Type B pancreatic cell (in vitro differentiated cells): ENCODE measurements around the gene AGBL2. TPM values are rescaled to one million over a fixed set of nuclear protein-coding genes. Genes with fewer than 3 reads are reported as not detected.
A peak's percentile ranks its signal among the peaks of the same experiment; 100 is the strongest.
"Not testable (repeated sequence)": the region's sequence is repeated elsewhere in the genome, so short reads cannot be mapped to it uniquely, and the experiment has no call there.

Source experiments
- DNase-seq: peaks from one replicate; pipeline ENCODE4 v3.0.0; 2021; ENCODE audit warnings: mixed read lengths; ENCODE audit not compliant: unreplicated experiment; ENCODE audit errors: extremely low spot score
- H3K27ac Mint-ChIP-seq: 2 replicates; pipeline ENCODE4 v1.8.0; 2021; ENCODE audit warnings: mild to moderate bottlenecking, mixed read lengths
- H3K27me3 Mint-ChIP-seq: 2 replicates; pipeline ENCODE4 v1.8.0; 2021; ENCODE audit warnings: mixed read lengths
- H3K36me3 Mint-ChIP-seq: 2 replicates; pipeline ENCODE4 v1.8.0; 2021; ENCODE audit warnings: mixed read lengths
- H3K4me1 Mint-ChIP-seq: one replicate; pipeline ENCODE4 v1.8.0; 2021; ENCODE audit warnings: mixed read lengths; ENCODE audit not compliant: unreplicated experiment
- H3K4me3 Mint-ChIP-seq: 2 replicates; pipeline ENCODE4 v1.8.0; 2021; ENCODE audit warnings: mild to moderate bottlenecking, mixed read lengths
- H3K9me3 Mint-ChIP-seq: 2 replicates; pipeline ENCODE4 v1.8.0; 2021; ENCODE audit warnings: mixed read lengths
- long read RNA-seq: library from polyadenylated mRNA; unstranded; transcript quantifications from one replicate; pipeline ENCODE4 v2.0.0, GENCODE V29; 2020
- total RNA-seq: library from RNA; stranded (reverse); gene quantifications from 2 replicates; pipeline ENCODE4 v1.2.1, GENCODE V29; 2021; ENCODE audit warnings: low replicate concordance
- TF ChIP-seq, protein P1 (sequence below): fragments of 200-600 bp; sonication (generic); conservative IDR thresholded peaks from 2 replicates; pipeline ENCODE4 v1.5.0; 2021; ENCODE audit warnings: antibody characterized with exemption, mild to moderate bottlenecking

AGBL2 gene
- total RNA-seq: 5.8 and 5.9 TPM in 2 replicates
- long read RNA-seq, partial matches to known transcripts: 1 of 6 reads
- long read RNA-seq, other reads (novel, unspliced or antisense): 3 of 6 reads

DNA sequence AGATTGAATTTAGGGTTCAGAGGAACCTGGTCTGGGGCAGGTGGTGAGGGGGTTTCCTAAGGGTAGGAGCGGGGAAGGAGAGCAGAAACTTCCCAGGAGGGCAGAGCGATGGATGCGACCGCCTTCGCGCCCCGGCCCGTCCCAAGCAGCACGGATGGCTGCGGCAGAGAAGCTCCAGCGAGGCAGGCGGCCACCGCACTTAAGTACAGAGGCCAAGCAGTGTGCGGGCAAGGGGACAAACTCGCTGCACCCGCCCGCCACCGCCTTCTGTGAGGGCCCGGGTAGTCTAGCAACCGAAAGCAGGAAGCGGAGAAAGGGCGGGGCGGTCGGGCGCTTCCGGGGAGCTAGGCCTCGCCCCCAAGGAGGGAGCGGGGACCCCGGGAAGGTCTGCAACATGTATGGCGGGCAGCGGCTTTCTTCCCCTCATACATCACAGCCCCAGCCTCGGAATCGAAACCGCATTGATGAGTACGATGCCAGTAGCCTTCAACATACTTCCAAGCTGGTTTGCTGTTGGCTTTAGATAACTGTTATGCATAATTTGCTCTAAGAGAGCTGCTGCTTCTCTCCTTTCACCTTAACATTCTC is at the start of gene AGBL2:
Gene AGBL2, minus strand, starts transcription at position 288 of the 588 bp plus-strand sequence. CDS start 719 bp downstream, outside the sequence.
- Mint-ChIP-seq H3K4me1 (peaks cover 12% of the 10 kb centered on the region), H3K4me3 (peak within 1 kb of the TSS; percentile 97), H3K27ac (peak within 1 kb of the TSS; percentile 84)

DNA sequence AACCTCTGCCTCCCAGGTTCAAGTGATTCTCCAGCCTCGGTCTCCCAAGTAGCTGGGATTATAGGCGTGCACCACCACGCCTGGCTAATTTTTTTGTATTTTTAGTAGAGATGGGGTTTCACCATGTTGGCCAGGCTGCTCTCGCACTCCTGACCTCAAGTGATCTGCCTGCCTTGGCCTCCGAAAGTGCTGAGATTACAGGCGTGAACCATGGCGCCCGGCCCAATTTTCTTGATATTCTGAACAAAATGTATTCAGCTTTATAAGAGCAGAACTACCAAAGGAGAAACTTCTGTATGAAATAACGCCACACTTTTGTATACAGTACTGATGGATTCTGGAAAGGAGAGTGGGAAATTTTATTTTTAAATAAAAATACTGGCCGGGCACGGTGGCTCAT is 44.1 kb upstream of the AGBL2 start:
- H3K36me3 Mint-ChIP-seq: peaks cover 40% of the 10 kb centered on the region
- H3K27ac Mint-ChIP-seq, H3K9me3 Mint-ChIP-seq, DNase-seq, H3K4me1 Mint-ChIP-seq, H3K4me3 Mint-ChIP-seq, H3K27me3 Mint-ChIP-seq: not testable (repeated sequence)

More for the DNA sequence above, at the start of gene AGBL2:
- peaks cover 10% of the 10 kb centered on the region for H3K36me3 Mint-ChIP-seq
- H3K27me3 Mint-ChIP-seq: no peaks in the 10 kb centered on the region
- H3K9me3 Mint-ChIP-seq: no peaks in the 10 kb centered on the region
- DNase-seq: peak; percentile 74
- TF ChIP-seq, protein P1, sequence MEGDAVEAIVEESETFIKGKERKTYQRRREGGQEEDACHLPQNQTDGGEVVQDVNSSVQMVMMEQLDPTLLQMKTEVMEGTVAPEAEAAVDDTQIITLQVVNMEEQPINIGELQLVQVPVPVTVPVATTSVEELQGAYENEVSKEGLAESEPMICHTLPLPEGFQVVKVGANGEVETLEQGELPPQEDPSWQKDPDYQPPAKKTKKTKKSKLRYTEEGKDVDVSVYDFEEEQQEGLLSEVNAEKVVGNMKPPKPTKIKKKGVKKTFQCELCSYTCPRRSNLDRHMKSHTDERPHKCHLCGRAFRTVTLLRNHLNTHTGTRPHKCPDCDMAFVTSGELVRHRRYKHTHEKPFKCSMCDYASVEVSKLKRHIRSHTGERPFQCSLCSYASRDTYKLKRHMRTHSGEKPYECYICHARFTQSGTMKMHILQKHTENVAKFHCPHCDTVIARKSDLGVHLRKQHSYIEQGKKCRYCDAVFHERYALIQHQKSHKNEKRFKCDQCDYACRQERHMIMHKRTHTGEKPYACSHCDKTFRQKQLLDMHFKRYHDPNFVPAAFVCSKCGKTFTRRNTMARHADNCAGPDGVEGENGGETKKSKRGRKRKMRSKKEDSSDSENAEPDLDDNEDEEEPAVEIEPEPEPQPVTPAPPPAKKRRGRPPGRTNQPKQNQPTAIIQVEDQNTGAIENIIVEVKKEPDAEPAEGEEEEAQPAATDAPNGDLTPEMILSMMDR: no peak

DNA sequence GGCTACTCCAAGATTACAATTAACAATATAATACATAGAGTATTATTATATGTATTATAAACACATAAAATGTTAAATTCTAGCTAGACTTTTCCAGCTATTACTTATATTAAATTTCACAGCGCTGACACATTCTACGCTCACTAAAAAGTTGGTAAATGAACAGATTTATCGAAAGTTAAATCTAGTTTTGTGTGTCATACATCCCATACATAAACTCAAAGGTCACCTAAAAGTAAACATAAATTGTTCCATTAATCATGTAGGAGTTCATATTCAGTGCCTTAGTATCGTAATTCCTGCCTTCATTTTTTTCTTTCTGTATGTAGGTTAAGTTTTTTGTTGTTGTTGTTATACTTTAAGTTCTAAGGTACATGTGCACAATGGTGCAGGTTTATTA is 41.0 kb upstream of the AGBL2 start:
- no peak for DNase-seq
- peak overlapping the region; percentile 5 for H3K27ac Mint-ChIP-seq
- H3K4me3 Mint-ChIP-seq: no peak overlapping the region
- H3K36me3 Mint-ChIP-seq: peaks cover 48% of the 10 kb centered on the region
- no peaks in the 10 kb centered on the region for H3K27me3 Mint-ChIP-seq
- TF ChIP-seq, protein P1: no peak
- H3K9me3 Mint-ChIP-seq: no peaks in the 10 kb centered on the region
- no peaks in the 10 kb centered on the region for H3K4me1 Mint-ChIP-seq

DNA sequence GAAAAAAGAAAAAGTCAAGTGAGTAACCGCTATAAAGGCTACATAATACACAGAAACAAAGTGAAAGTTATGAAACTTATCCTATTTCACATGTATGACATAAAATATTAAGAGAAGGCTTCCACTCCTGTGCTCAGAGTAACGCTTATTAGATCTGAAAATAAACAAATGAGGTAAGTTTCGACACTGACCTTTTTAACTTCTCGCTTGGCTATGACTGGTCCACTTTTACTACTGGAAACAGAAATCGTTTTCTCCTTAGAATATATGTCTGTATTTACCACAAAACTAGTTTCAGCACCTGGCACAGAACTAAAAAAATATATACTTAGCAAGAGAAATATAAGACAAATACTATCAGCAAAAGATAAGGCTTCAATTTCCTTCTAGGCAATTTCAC is 35.6 kb upstream of the AGBL2 start:
- Mint-ChIP-seq H3K4me3 (no peak overlapping the region), H3K27ac (no peak overlapping the region)
- TF ChIP-seq, protein P1: no peak

GRCh38 chr11:47742494-47742893 is 27.3 kb upstream of the AGBL2 start:
- H3K36me3 Mint-ChIP-seq: peaks cover 38% of the 10 kb centered on the region

More for the DNA sequence above, 35.6 kb upstream of the AGBL2 start:
- H3K27me3 Mint-ChIP-seq: no peaks in the 10 kb centered on the region
- peaks cover 30% of the 10 kb centered on the region for H3K36me3 Mint-ChIP-seq
- no peaks in the 10 kb centered on the region for H3K9me3 Mint-ChIP-seq
- DNase-seq: no peak
- H3K4me1 Mint-ChIP-seq: no peaks in the 10 kb centered on the region

DNA sequence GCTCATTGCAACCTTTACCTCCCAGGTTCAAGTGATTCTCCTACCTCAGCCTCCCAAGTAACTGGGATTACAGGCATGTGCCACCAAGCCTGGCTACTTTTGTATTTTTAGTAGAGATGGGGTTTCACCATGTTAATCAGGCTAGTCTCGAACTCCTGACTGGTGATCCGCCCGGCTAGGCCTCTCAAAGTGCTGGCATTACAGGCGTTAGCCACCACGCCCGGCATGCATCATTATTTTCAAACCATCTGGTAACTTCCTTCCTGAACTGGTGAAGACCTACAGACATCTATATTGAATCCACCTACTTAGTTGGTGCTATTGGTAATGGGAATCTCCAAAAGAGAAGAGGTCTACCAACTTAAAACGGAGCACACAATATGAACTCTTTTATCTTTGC is 22.6 kb upstream of the AGBL2 start:
- peaks cover 22% of the 10 kb centered on the region for H3K36me3 Mint-ChIP-seq
- H3K9me3 Mint-ChIP-seq, H3K4me3 Mint-ChIP-seq, H3K4me1 Mint-ChIP-seq, H3K27me3 Mint-ChIP-seq, DNase-seq, H3K27ac Mint-ChIP-seq: not testable (repeated sequence)

More at GRCh38 chr11:47742494-47742893, 27.3 kb upstream of the AGBL2 start:
- H3K27me3 Mint-ChIP-seq, H3K4me1 Mint-ChIP-seq, H3K27ac Mint-ChIP-seq, DNase-seq, H3K4me3 Mint-ChIP-seq, H3K9me3 Mint-ChIP-seq: not testable (repeated sequence)

- no peak for DNase-seq
- Mint-ChIP-seq H3K36me3 (peaks cover 34% of the 10 kb centered on the region), H3K9me3 (no peaks in the 10 kb centered on the region), H3K4me1 (peaks cover 7% of the 10 kb centered on the region), H3K27me3 (no peaks in the 10 kb centered on the region), H3K27ac (peak overlapping the region; percentile 10), H3K4me3 (no peak overlapping the region)
- TF ChIP-seq, protein P1: no peak
Measured at GRCh38 chr11:47732271-47732670, 17.1 kb upstream of the AGBL2 start.
